OCI-M2 (cell line): ENCODE data around the gene PXT1.

Source experiments
- DNase-seq: peaks from one replicate; lab custom pipeline; 2025; ENCODE audit not compliant: unreplicated experiment; lab: John Stamatoyannopoulos, UW

Gene PXT1

DNA sequence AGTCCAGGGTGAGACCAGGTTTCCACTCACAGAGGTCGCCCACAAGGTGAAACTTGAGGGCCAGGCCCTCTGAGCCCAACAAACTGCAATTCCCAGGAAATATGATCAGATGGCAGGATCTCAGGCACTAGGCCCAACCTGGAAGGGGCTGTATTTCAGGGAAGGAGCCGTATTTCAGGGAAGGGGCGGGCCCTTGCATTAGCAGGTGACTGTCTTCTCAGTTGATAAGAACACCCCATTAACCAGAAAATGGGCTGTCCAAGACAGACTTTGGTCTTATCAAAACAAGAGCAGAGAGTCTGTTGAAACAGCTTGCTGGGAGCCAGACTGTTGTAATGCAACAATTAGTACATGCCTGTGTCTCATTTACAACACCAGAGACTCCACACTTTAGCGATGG lies 95.0 kb downstream of the PXT1 start:
- DNase-seq: no peak

DNA sequence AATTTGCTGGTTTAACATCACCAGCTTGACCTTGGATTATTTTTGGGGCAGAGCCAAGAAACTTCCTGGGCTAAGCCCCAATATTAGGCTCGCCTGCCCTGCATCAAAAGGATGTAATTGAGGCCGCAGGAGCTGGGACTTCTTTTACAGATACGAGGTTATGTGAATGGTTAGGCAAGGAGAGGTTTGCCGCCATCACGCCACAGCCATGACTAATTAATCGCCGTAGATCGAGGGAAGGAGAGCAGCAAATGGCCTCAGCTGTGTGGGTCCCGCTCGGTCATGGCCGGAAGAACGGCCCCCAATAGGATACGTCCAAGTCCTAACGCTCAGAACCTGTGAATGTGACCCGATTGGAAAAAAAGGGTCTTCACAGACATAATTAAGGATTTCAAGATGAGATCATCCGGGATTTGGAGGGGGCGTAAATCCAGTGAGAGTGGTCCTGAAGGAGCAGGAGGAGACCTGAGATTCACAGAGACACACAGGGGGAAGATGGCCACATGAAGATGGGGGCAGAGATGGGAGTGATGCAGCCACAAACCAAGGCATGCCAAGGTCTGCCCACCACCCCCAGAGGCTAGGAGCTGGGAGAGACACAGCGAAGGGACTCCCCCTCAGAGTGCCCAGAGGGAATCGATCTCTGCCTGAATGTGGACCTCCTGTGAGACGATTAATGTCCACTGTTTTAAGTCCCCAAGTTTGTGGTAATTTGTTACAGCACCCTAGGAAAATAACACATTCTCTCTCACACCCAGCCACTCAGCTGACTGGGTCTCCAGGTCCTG lies 96.0 kb downstream of the PXT1 start:
- no peak for DNase-seq

DNA sequence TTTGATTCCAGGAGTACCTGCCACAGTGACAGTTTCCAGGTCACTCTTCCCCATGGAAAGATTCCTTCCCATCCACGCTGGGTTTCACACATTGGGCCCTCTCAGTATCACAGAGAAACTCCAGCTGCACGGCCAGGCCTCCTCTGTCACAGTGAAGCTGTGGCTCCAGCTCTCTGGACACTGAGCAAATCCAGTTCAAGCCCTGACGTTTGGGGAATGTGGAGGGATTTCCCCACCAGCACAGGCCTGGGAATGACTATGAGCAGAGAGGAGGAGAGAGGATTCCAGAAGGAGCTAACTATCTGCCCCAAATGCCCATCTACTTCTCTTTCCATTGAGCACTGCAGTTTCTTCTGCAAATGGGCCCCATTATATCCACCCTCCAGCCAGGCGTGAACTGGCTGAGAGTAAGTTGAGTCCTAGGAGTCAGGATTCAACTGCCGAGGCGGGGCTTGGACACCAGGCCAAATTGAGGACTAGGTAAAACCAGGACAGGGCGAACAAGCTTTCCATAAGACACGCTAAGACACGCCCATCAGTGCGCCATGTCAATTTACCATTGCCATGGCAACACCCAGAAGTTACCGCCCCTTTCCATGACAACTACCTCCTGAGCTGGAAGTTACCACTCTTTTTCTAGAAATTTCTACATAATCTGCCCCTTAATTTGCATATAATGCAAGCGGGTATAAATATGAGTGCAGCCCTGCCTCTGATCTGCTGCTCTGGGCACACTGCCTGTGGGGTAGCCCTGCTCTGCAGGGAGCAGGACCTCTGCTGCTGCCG lies 96.8 kb downstream of the PXT1 start:
- DNase-seq: no peak

DNA sequence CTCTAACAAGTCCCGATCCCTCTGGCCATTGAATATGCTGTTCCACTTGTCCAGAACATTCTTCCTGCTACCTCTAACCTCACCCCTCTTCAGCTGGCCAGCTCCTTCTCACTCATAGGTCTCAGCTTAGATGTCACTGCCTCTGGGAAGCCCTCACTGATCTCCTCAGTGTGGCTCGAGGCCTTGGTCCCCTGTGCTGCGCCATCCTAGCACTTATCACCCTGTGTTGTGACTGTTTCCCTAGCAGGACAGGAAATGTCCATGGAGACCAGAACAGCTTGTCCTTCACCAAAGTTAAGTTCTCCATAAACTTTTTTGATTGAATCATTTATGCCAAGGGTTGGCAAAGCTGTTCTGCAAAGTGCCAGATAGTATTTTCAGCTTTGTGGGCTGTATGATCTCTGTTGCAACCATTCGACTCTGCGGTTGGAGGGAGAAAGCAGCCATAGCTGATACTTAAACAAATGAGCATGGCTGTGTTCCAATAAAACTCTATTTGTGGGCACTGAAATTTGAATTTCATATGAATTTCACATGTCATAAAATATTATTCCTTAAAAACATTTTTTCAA lies 99.5 kb downstream of the PXT1 start:
- DNase-seq: no peak

DNA sequence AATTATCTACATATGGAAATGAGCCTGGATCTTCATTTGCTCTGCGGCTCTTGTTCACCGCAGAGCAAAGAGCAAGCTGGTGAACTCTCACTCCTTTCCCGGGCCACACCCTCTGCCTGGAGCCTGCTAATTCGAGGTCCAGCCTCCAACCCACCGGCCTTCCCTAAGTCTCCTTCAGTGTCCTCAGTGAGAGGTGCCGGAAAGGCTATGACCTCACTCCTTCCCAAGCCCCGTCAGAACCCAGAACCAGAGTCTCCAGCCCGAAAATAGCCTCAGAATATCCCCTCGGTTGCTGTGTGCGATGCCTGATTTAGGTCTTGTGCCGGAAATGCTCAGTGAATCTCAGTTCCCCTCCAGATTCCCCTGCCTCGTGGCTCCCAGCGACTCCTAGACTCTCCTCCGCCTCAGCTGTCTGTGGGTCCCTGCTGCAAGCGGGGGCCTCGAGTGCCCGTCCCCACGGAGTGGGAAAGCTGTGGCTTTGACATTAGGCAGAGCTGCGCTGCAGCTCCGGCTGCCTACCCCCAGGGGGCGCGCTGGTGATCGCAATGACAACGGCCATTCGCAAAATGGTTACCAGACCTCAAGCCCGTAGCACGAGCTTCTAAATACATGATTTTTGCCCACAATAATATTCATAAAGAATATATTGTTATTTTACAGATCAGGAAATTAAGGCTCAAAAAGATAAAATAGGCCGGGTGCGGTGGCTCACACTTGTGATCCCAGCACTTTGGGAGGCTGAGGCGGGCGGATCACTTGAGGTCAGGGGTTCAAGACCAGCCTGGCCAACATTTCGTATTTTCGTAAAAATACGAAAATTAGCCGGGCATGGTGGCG lies 101.8 kb downstream of the PXT1 start:
- no peak for DNase-seq
